ENCODE data around the gene TAS2R19.

The TAS2R19 gene

DNA sequence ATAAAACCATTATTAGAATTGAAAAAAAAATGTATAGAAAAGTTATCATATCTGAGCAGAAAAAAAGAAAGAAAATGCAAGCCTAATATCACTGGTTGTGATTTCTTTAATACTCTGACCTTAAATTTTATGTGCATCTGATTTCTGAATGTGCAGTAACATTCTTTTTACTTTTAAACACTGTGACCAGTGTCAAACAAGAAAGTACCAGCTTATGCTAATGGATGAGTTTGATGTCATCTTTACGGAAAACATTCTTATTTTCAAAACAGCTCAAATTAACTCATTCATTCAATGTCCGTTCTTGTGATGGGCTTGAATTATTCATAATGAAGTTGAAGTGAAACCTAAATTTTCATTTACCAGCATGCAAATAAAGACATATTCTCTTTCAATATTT lies 35.6 kb downstream of the TAS2R19 start, which contains the start of gene TAS2R50:
TAS2R50 (minus strand) TSS at position 101 of the 400 bp plus-strand sequence; CDS start at position 49, 52 bp downstream.
- DNase-seq: no peak

DNA sequence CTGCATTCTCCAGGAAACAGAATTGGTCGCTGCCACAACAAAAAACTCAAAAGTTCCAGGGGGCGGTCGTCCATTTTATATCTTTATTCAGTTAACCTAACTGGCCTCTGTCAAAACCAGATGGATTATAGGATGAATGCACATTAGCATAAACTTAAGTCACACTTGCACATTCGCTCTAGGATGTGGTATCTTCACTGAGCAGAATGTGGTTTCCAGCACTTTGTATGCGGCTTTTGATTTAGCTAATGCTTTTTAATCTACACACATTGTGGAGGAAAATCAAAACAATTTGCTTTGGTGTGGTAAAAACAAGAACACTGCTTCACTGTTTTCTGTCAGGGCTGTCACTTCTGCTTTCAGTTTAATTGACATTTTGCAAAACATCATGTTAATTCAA lies 40.2 kb downstream of the TAS2R19 start:
- DNase-seq: no peak

DNA sequence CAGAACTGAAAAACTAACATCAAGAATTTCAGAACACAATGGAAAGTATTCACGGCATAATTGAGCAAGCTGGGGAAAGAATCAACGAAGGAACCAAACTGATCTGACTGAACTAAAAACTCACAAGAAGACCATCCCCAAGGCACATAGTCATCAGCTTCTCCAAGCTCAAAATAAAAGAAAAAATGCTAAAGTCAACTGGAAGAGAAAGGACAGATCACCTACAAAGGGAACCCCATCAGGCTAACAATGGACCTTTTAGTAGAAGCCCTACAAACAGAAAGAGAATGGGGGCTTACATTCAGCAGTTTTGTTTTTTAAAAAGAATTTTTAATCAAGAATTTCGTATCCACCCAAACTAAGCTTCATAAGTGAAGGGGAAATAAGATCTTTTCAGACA lies 47.5 kb downstream of the TAS2R19 start:
- no peak for DNase-seq

All from NCI-H1694 treated with DMSO at 0.1 percent for 48 hours (cell line).